Left ventricle myocardium inferior (tissue), 1 donor: ENCODE results near the gene SOHLH1. TPM values are rescaled to one million over a fixed set of nuclear protein-coding genes. Genes with fewer than 3 reads are reported as not detected.

ENCODE experiments used
- DNase-seq: peaks from one replicate; pipeline ENCODE4 v3.0.0-alpha.2; 2020
- H3K27ac ChIP-seq: fragments of 200-600 bp; replicated peaks from 2 replicates; pipeline ENCODE4 v1.8.0; 2021
- H3K27me3 ChIP-seq: fragments of 200-600 bp; 2 replicates; pipeline ENCODE4 v1.8.0; 2021; ENCODE audit warnings: low read depth
- H3K36me3 ChIP-seq: fragments of 200-600 bp; 2 replicates; pipeline ENCODE4 v1.8.0; 2021
- H3K4me1 ChIP-seq: fragments of 200-600 bp; 2 replicates; pipeline ENCODE4 v1.8.0; 2021
- H3K4me3 ChIP-seq: fragments of 200-600 bp; 2 replicates; pipeline ENCODE4 v1.8.0; 2021; ENCODE audit warnings: mild to moderate bottlenecking, moderate library complexity
- H3K9me3 ChIP-seq: fragments of 200-600 bp; replicated peaks from 2 replicates; pipeline ENCODE4 v1.8.0; 2021
- CTCF ChIP-seq: fragments of 200-600 bp; IDR thresholded peaks from 2 replicates; pipeline ENCODE4 v1.8.0; 2021; ENCODE audit warnings: antibody characterized with exemption, mild to moderate bottlenecking, borderline replicate concordance
- intact Hi-C: fragments of 100-400 bp; cut with micrococcal nuclease; formaldehyde crosslinking; loops from one replicate; pipeline ENCODE4 v1.11.0; 2022
- total RNA-seq: library from RNA; stranded (reverse); fragmentation: NEBNext Ultra II Directional; extraction: Animal tissue kit (Norgen Biotek cat#: 25700); gene quantifications from one replicate; pipeline ENCODE4 v1.2.1, GENCODE V29; 2021
- donor health status: DM: no; HTN: yes; CAD: no; lungs with severe emphysema.

The SOHLH1 gene
- total RNA-seq, 1 donor from 2014 or later = not detected

- intact Hi-C loops = no loop called here
- no peak for TF ChIP-seq CTCF
Measured at GRCh38 chr9:135706288-135706687, 7.0 kb upstream of the SOHLH1 start.

GRCh38 chr9:135705376-135705775 lies 6.1 kb upstream of the SOHLH1 start:
- intact Hi-C loops = no loop called here
- Histone ChIP-seq H3K27me3 (peaks cover 73% of the 10 kb centered on the region), H3K4me3 (peak overlapping the region; percentile 35), H3K36me3 (no peaks in the 10 kb centered on the region), H3K4me1 (peaks cover 27% of the 10 kb centered on the region), H3K27ac (no peak overlapping the region), H3K9me3 (no peaks in the 10 kb centered on the region)
- TF ChIP-seq CTCF = no peak
- peak; percentile 27 for DNase-seq

More at GRCh38 chr9:135706288-135706687, 7.0 kb upstream of the SOHLH1 start:
- Histone ChIP-seq H3K4me1 (peaks cover 27% of the 10 kb centered on the region), H3K9me3 (no peaks in the 10 kb centered on the region), H3K27me3 (peaks cover 64% of the 10 kb centered on the region), H3K4me3 (no peak overlapping the region), H3K27ac (no peak overlapping the region), H3K36me3 (no peaks in the 10 kb centered on the region)
- no peak for DNase-seq

GRCh38 chr9:135704483-135704882 lies 5.2 kb upstream of the SOHLH1 start:
- intact Hi-C loops = no loop called here
- DNase-seq = no peak

GRCh38 chr9:135703726-135704125 lies 4.4 kb upstream of the SOHLH1 start:
- DNase-seq = no peak
- no peaks in the 10 kb centered on the region for H3K9me3 ChIP-seq
- no peak overlapping the region for H3K4me3 ChIP-seq
- no peak overlapping the region for H3K27ac ChIP-seq
- no peak for TF ChIP-seq CTCF
- intact Hi-C loops = no loop called here
- H3K27me3 ChIP-seq = peaks cover 85% of the 10 kb centered on the region
- peaks cover 27% of the 10 kb centered on the region for H3K4me1 ChIP-seq
- H3K36me3 ChIP-seq = no peaks in the 10 kb centered on the region

More at GRCh38 chr9:135704483-135704882, 5.2 kb upstream of the SOHLH1 start:
- H3K9me3 ChIP-seq = no peaks in the 10 kb centered on the region
- no peak overlapping the region for H3K27ac ChIP-seq
- peaks cover 27% of the 10 kb centered on the region for H3K4me1 ChIP-seq
- H3K4me3 ChIP-seq = peak overlapping the region; percentile 35
- no peaks in the 10 kb centered on the region for H3K36me3 ChIP-seq
- H3K27me3 ChIP-seq = peaks cover 82% of the 10 kb centered on the region
- TF ChIP-seq CTCF = no peak

- no peaks in the 10 kb centered on the region for H3K36me3 ChIP-seq
- peak; percentile 97 for TF ChIP-seq CTCF
- no peak within 1 kb of the TSS for H3K27ac ChIP-seq
- H3K27me3 ChIP-seq = peaks cover 80% of the 10 kb centered on the region
- intact Hi-C loops = no loop called here
- peak within 1 kb of the TSS; percentile 49 for H3K4me3 ChIP-seq
- peak; percentile 46 for DNase-seq
- H3K9me3 ChIP-seq = no peaks in the 10 kb centered on the region
- peaks cover 27% of the 10 kb centered on the region for H3K4me1 ChIP-seq
Measured at GRCh38 chr9:135701959-135702721, 2.9 kb upstream of the SOHLH1 start, which contains the start of gene KCNT1. Gene KCNT1, plus strand, starts transcription at chr9:135702185. Its CDS starts 74 bp downstream, at chr9:135702259.
